ENCODE data around the gene PTPN6.
A peak's percentile ranks its signal among the peaks of the same experiment; 100 is the strongest.

Gene PTPN6

GRCh38 chr12:6928703-6929407 lies 22.3 kb upstream of the PTPN6 start:
- Histone ChIP-seq H3K9me3 (ENCODE audit: low read length) (no peaks in the 10 kb centered on the region), H3K4me1 (ENCODE audit: insufficient read depth, low read length) (peaks cover 46% of the 10 kb centered on the region), H3K36me3 (ENCODE audit: insufficient read depth, low read length) (peaks cover 11% of the 10 kb centered on the region), H3K27me3 (ENCODE audit: insufficient read depth, low read length) (no peaks in the 10 kb centered on the region), H2AFZ (ENCODE audit: low read depth, low read length) (no peak overlapping the region), H3K4me3 (ENCODE audit: low read length) (peak overlapping the region; percentile 94)

GRCh38 chr12:6929466-6930452 lies 21.4 kb upstream of the PTPN6 start:
- Histone ChIP-seq H3K36me3 (ENCODE audit: insufficient read depth, low read length) (peaks cover 20% of the 10 kb centered on the region), H3K9me3 (ENCODE audit: low read length) (no peaks in the 10 kb centered on the region), H2AFZ (ENCODE audit: low read depth, low read length) (no peak overlapping the region), H3K27me3 (ENCODE audit: insufficient read depth, low read length) (no peaks in the 10 kb centered on the region), H3K4me1 (ENCODE audit: insufficient read depth, low read length) (peaks cover 39% of the 10 kb centered on the region), H3K4me3 (ENCODE audit: low read length) (peak overlapping the region; percentile 94)

GRCh38 chr12:6932766-6933165 lies 18.4 kb upstream of the PTPN6 start:
- H3K9me3 ChIP-seq (ENCODE audit: low read length): no peaks in the 10 kb centered on the region
- H2AFZ ChIP-seq (ENCODE audit: low read depth, low read length): no peak overlapping the region
- H3K27me3 ChIP-seq (ENCODE audit: insufficient read depth, low read length): no peaks in the 10 kb centered on the region
- peaks cover 42% of the 10 kb centered on the region for H3K36me3 ChIP-seq (ENCODE audit: insufficient read depth, low read length)
- H3K4me1 ChIP-seq (ENCODE audit: insufficient read depth, low read length): peaks cover 22% of the 10 kb centered on the region
- no peak overlapping the region for H3K4me3 ChIP-seq (ENCODE audit: low read length)

GRCh38 chr12:6934110-6934509 lies 17.0 kb upstream of the PTPN6 start:
- Histone ChIP-seq H3K4me1 (ENCODE audit: insufficient read depth, low read length) (peaks cover 26% of the 10 kb centered on the region), H2AFZ (ENCODE audit: low read depth, low read length) (no peak overlapping the region), H3K9me3 (ENCODE audit: low read length) (no peaks in the 10 kb centered on the region), H3K4me3 (ENCODE audit: low read length) (no peak overlapping the region), H3K36me3 (ENCODE audit: insufficient read depth, low read length) (peaks cover 53% of the 10 kb centered on the region), H3K27me3 (ENCODE audit: insufficient read depth, low read length) (no peaks in the 10 kb centered on the region)

- Histone ChIP-seq H3K4me3 (ENCODE audit: low read length) (no peak overlapping the region), H3K9me3 (ENCODE audit: low read length) (no peaks in the 10 kb centered on the region), H2AFZ (ENCODE audit: low read depth, low read length) (no peak overlapping the region), H3K4me1 (ENCODE audit: insufficient read depth, low read length) (peaks cover 14% of the 10 kb centered on the region), H3K36me3 (ENCODE audit: insufficient read depth, low read length) (peaks cover 59% of the 10 kb centered on the region), H3K27me3 (ENCODE audit: insufficient read depth, low read length) (no peaks in the 10 kb centered on the region)
Measured at GRCh38 chr12:6935371-6936193, 15.6 kb upstream of the PTPN6 start.

GRCh38 chr12:6936194-6936635 lies 14.9 kb upstream of the PTPN6 start:
- H3K9me3 ChIP-seq (ENCODE audit: low read length): no peaks in the 10 kb centered on the region
- H3K27me3 ChIP-seq (ENCODE audit: insufficient read depth, low read length): no peaks in the 10 kb centered on the region
- no peak overlapping the region for H2AFZ ChIP-seq (ENCODE audit: low read depth, low read length)
- peaks cover 14% of the 10 kb centered on the region for H3K4me1 ChIP-seq (ENCODE audit: insufficient read depth, low read length)
- H3K4me3 ChIP-seq (ENCODE audit: low read length): no peak overlapping the region
- H3K36me3 ChIP-seq (ENCODE audit: insufficient read depth, low read length): peaks cover 65% of the 10 kb centered on the region

GRCh38 chr12:6936636-6937480 lies 14.3 kb upstream of the PTPN6 start:
- no peaks in the 10 kb centered on the region for H3K9me3 ChIP-seq (ENCODE audit: low read length)
- no peaks in the 10 kb centered on the region for H3K27me3 ChIP-seq (ENCODE audit: insufficient read depth, low read length)
- no peak overlapping the region for H3K4me3 ChIP-seq (ENCODE audit: low read length)
- H3K4me1 ChIP-seq (ENCODE audit: insufficient read depth, low read length): peaks cover 14% of the 10 kb centered on the region
- no peak overlapping the region for H2AFZ ChIP-seq (ENCODE audit: low read depth, low read length)
- H3K36me3 ChIP-seq (ENCODE audit: insufficient read depth, low read length): peaks cover 71% of the 10 kb centered on the region

- peak overlapping the region; percentile 44 for H3K4me3 ChIP-seq (ENCODE audit: low read length)
- no peaks in the 10 kb centered on the region for H3K27me3 ChIP-seq (ENCODE audit: insufficient read depth, low read length)
- H3K36me3 ChIP-seq (ENCODE audit: insufficient read depth, low read length): peaks cover 70% of the 10 kb centered on the region
- peaks cover 14% of the 10 kb centered on the region for H3K4me1 ChIP-seq (ENCODE audit: insufficient read depth, low read length)
- H2AFZ ChIP-seq (ENCODE audit: low read depth, low read length): no peak overlapping the region
- H3K9me3 ChIP-seq (ENCODE audit: low read length): no peaks in the 10 kb centered on the region
Measured at GRCh38 chr12:6937481-6938352, 13.4 kb upstream of the PTPN6 start.

- no peak overlapping the region for H2AFZ ChIP-seq (ENCODE audit: low read depth, low read length)
Measured at GRCh38 chr12:6938353-6939190, 12.6 kb upstream of the PTPN6 start.

GRCh38 chr12:6939191-6939540 lies 12.0 kb upstream of the PTPN6 start:
- Histone ChIP-seq H3K9me3 (ENCODE audit: low read length) (no peaks in the 10 kb centered on the region), H3K4me3 (ENCODE audit: low read length) (no peak overlapping the region), H2AFZ (ENCODE audit: low read depth, low read length) (no peak overlapping the region), H3K4me1 (ENCODE audit: insufficient read depth, low read length) (peaks cover 19% of the 10 kb centered on the region), H3K27me3 (ENCODE audit: insufficient read depth, low read length) (no peaks in the 10 kb centered on the region), H3K36me3 (ENCODE audit: insufficient read depth, low read length) (peaks cover 57% of the 10 kb centered on the region)

More at GRCh38 chr12:6938353-6939190, 12.6 kb upstream of the PTPN6 start:
- Histone ChIP-seq H3K27me3 (ENCODE audit: insufficient read depth, low read length) (no peaks in the 10 kb centered on the region), H3K4me3 (ENCODE audit: low read length) (peak overlapping the region; percentile 8), H3K9me3 (ENCODE audit: low read length) (no peaks in the 10 kb centered on the region), H3K36me3 (ENCODE audit: insufficient read depth, low read length) (peaks cover 63% of the 10 kb centered on the region), H3K4me1 (ENCODE audit: insufficient read depth, low read length) (peaks cover 19% of the 10 kb centered on the region)

- H3K36me3 ChIP-seq (ENCODE audit: insufficient read depth, low read length): peaks cover 44% of the 10 kb centered on the region
- no peaks in the 10 kb centered on the region for H3K27me3 ChIP-seq (ENCODE audit: insufficient read depth, low read length)
- H3K4me1 ChIP-seq (ENCODE audit: insufficient read depth, low read length): peaks cover 28% of the 10 kb centered on the region
- H3K9me3 ChIP-seq (ENCODE audit: low read length): no peaks in the 10 kb centered on the region
- H3K4me3 ChIP-seq (ENCODE audit: low read length): no peak overlapping the region
- no peak overlapping the region for H2AFZ ChIP-seq (ENCODE audit: low read depth, low read length)
Measured at GRCh38 chr12:6941267-6941666, 9.9 kb upstream of the PTPN6 start.
